ENCODE data around the gene LMOD1. TPM values are rescaled to one million over a fixed set of nuclear protein-coding genes. Genes with fewer than 3 reads are reported as not detected.
"Not testable (repeated sequence)": the region's sequence is repeated elsewhere in the genome, so short reads cannot be mapped to it uniquely, and the experiment has no call there.

Gene LMOD1
- total RNA-seq, 1 donor from 2014 or later = 83.6 TPM

DNA sequence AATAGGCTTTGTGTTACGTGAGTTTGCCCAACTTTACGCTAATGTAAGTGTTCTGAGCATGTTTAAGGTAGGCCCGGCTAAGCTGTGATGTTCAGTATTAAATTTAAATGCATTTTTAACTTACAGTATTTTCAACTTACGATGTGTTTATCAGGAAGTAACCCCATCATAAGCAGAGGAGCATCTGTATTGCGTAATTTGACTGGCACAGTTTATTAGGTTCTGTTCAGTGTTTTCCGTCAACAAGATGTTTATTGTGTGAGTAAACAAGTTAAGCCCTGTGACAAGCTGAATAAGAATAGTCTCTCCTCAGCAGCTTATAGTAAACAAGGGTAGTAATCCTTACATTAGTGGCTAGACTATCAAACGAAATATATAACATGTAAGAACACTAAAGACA is 84.9 kb downstream of the LMOD1 start:
- Mint-ChIP-seq H3K4me1 (ENCODE audit: low read depth) (peaks cover 6% of the 10 kb centered on the region), H3K36me3 (ENCODE audit: low read depth) (peaks cover 28% of the 10 kb centered on the region), H3K9me3 (ENCODE audit: low read depth) (no peaks in the 10 kb centered on the region), H3K27me3 (ENCODE audit: low read depth) (no peaks in the 10 kb centered on the region), H3K4me3 (ENCODE audit: unreplicated experiment) (no peak overlapping the region), H3K27ac (ENCODE audit: unreplicated experiment) (no peak overlapping the region)
- TF ChIP-seq, protein P1, sequence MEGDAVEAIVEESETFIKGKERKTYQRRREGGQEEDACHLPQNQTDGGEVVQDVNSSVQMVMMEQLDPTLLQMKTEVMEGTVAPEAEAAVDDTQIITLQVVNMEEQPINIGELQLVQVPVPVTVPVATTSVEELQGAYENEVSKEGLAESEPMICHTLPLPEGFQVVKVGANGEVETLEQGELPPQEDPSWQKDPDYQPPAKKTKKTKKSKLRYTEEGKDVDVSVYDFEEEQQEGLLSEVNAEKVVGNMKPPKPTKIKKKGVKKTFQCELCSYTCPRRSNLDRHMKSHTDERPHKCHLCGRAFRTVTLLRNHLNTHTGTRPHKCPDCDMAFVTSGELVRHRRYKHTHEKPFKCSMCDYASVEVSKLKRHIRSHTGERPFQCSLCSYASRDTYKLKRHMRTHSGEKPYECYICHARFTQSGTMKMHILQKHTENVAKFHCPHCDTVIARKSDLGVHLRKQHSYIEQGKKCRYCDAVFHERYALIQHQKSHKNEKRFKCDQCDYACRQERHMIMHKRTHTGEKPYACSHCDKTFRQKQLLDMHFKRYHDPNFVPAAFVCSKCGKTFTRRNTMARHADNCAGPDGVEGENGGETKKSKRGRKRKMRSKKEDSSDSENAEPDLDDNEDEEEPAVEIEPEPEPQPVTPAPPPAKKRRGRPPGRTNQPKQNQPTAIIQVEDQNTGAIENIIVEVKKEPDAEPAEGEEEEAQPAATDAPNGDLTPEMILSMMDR (IDR thresholded peaks at IDR 0.05) = no peak
- no peak for DNase-seq (ENCODE audit: low spot score)

GRCh38 chr1:201859424-201859823 is 86.9 kb downstream of the LMOD1 start:
- DNase-seq (ENCODE audit: low spot score) = no peak
- no peak overlapping the region for H3K27ac Mint-ChIP-seq (ENCODE audit: unreplicated experiment)
- no peaks in the 10 kb centered on the region for H3K27me3 Mint-ChIP-seq (ENCODE audit: low read depth)
- H3K36me3 Mint-ChIP-seq (ENCODE audit: low read depth) = peaks cover 40% of the 10 kb centered on the region
- no peaks in the 10 kb centered on the region for H3K9me3 Mint-ChIP-seq (ENCODE audit: low read depth)
- TF ChIP-seq, protein P1 (IDR thresholded peaks at IDR 0.05) = no peak
- H3K4me1 Mint-ChIP-seq (ENCODE audit: low read depth) = peaks cover 5% of the 10 kb centered on the region
- H3K4me3 Mint-ChIP-seq (ENCODE audit: unreplicated experiment) = no peak overlapping the region

DNA sequence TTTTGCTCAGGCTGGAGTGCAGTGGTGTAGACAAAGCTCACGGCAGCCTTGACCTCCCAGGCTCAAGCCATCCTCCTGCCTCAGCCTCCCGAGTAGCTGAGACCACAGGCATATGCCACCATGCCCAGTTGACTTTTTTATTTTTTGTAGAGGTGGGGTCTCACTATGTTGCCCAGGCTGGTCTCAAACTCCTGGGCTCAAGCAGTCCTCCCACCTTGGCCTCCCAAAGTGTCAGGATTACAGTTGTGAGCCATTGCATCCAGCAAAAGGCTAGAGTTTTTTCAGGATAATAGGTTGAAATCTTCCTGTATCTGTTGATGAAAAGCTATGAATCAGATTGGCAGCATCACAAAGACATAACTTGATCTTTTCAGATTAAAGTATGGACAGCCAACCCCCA is 89.6 kb downstream of the LMOD1 start:
- peaks cover 47% of the 10 kb centered on the region for H3K36me3 Mint-ChIP-seq (ENCODE audit: low read depth)
- not testable (repeated sequence) for H3K27ac Mint-ChIP-seq (ENCODE audit: unreplicated experiment); H3K4me3 Mint-ChIP-seq (ENCODE audit: unreplicated experiment); H3K27me3 Mint-ChIP-seq (ENCODE audit: low read depth); H3K4me1 Mint-ChIP-seq (ENCODE audit: low read depth); DNase-seq (ENCODE audit: low spot score); H3K9me3 Mint-ChIP-seq (ENCODE audit: low read depth)

GRCh38 chr1:201851949-201852348 is 94.4 kb downstream of the LMOD1 start:
- peaks cover 27% of the 10 kb centered on the region for H3K36me3 Mint-ChIP-seq (ENCODE audit: low read depth)
- no peaks in the 10 kb centered on the region for H3K9me3 Mint-ChIP-seq (ENCODE audit: low read depth)
- TF ChIP-seq, protein P1 (IDR thresholded peaks at IDR 0.05) = no peak
- H3K27me3 Mint-ChIP-seq (ENCODE audit: low read depth) = no peaks in the 10 kb centered on the region
- H3K4me3 Mint-ChIP-seq (ENCODE audit: unreplicated experiment) = no peak overlapping the region
- no peak for DNase-seq (ENCODE audit: low spot score)
- peaks cover 45% of the 10 kb centered on the region for H3K4me1 Mint-ChIP-seq (ENCODE audit: low read depth)
- H3K27ac Mint-ChIP-seq (ENCODE audit: unreplicated experiment) = peak overlapping the region; percentile 42

DNA sequence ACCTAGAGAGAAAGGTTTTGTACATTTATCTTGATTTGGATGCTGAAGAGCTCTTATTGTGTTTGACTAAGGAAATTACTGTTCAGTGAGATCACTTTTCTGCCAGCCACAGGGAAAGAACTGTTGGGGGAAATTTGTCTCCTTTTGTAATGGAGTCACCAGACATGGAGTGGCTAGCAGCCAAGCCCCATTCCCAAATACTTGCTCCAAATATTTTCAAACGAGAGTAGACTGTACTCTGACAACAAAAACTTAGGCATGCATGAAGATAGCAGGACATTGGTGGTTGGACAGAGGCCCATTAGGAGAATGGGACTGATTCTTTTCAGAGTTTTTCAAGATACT is 96.3 kb downstream of the LMOD1 start:
- no peaks in the 10 kb centered on the region for H3K9me3 Mint-ChIP-seq (ENCODE audit: low read depth)
- DNase-seq (ENCODE audit: low spot score) = no peak
- H3K27me3 Mint-ChIP-seq (ENCODE audit: low read depth) = no peaks in the 10 kb centered on the region
- H3K36me3 Mint-ChIP-seq (ENCODE audit: low read depth) = peaks cover 16% of the 10 kb centered on the region
- peaks cover 62% of the 10 kb centered on the region for H3K4me1 Mint-ChIP-seq (ENCODE audit: low read depth)
- H3K4me3 Mint-ChIP-seq (ENCODE audit: unreplicated experiment) = peak overlapping the region; percentile 13
- peak overlapping the region; percentile 87 for H3K27ac Mint-ChIP-seq (ENCODE audit: unreplicated experiment)
- TF ChIP-seq, protein P1 (IDR thresholded peaks at IDR 0.05) = no peak

DNA sequence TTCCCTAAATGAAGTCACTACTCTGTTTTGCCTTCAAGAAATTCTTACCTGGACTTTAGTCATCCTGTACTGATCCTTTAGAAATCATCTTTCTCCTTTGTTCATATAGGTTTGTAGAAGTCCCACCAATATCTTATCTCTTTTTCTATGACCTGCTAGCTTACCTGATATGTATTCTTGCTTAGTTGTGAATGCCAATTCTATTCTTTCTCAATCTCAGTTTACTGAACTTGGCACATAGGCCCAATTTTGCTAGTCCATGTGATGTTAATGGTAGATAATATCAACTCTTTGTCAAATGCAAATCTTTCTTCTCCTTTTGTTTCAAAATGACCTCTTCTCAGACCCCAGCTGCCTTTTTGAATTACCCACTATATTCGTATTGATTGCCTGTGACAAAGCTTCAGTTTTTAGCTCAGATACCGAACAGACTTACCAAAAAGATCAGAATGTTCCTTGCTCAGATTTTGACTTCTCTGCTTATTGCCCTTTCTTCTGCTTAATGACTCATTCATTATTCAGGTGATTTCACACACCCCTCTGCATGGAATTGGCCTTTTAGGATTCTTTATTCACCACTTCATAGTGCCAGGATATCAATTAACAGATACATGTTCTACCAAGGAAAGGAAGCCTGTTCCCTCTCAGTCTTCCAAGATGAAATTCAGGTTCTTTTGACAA is 96.8 kb downstream of the LMOD1 start:
- H3K9me3 Mint-ChIP-seq (ENCODE audit: low read depth) = no peaks in the 10 kb centered on the region
- no peak overlapping the region for H3K4me3 Mint-ChIP-seq (ENCODE audit: unreplicated experiment)
- H3K4me1 Mint-ChIP-seq (ENCODE audit: low read depth) = peaks cover 62% of the 10 kb centered on the region
- peaks cover 14% of the 10 kb centered on the region for H3K36me3 Mint-ChIP-seq (ENCODE audit: low read depth)
- H3K27me3 Mint-ChIP-seq (ENCODE audit: low read depth) = no peaks in the 10 kb centered on the region
- peak overlapping the region; percentile 87 for H3K27ac Mint-ChIP-seq (ENCODE audit: unreplicated experiment)
- TF ChIP-seq, protein P1 (IDR thresholded peaks at IDR 0.05) = no peak
- no peak for DNase-seq (ENCODE audit: low spot score)
